ENCODE measurements around the gene ADPRS.

Gene ADPRS

DNA sequence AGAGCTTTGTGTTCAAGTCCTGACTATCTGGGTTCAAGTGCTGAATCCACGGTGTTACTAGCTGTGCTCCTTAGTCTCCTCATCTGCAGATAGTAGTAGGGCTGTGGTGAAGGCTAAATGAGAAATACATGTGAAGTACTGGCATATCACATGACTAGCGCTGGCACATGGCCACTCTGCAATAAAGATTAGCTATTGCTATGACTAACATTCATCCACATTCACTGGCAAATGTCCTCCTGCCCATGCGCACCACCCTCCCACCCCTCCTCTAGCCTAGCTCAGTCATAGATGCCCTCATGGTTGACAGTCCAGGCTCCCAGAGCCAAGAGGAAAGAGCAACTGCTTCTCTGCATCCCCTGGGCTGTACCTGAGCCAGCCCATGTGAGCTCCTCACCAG, 44.8 kb downstream of the ADPRS start:
- DNase-seq (ENCODE audit: low read depth) = peak; percentile 89

DNA sequence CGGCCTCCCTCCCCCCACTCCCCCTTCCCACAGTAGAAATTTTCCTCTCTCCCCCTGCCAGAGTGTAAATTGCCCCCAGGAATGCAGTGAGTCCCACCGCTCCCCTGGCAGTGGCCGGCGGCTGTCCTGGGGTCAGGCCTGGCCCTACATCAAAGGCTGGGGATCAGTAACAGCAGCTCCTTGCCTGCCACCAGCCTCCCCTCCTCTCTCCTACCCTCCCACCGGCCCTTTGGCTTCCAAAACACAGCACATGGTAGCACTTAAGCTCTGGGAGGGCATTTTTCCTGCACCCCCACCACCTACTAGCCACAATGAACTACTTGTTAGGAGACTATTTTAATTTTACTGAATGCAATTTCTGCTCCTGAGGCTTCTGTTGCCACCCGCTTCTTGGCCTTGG, 45.3 kb downstream of the ADPRS start:
- no peak for DNase-seq (ENCODE audit: low read depth)

DNA sequence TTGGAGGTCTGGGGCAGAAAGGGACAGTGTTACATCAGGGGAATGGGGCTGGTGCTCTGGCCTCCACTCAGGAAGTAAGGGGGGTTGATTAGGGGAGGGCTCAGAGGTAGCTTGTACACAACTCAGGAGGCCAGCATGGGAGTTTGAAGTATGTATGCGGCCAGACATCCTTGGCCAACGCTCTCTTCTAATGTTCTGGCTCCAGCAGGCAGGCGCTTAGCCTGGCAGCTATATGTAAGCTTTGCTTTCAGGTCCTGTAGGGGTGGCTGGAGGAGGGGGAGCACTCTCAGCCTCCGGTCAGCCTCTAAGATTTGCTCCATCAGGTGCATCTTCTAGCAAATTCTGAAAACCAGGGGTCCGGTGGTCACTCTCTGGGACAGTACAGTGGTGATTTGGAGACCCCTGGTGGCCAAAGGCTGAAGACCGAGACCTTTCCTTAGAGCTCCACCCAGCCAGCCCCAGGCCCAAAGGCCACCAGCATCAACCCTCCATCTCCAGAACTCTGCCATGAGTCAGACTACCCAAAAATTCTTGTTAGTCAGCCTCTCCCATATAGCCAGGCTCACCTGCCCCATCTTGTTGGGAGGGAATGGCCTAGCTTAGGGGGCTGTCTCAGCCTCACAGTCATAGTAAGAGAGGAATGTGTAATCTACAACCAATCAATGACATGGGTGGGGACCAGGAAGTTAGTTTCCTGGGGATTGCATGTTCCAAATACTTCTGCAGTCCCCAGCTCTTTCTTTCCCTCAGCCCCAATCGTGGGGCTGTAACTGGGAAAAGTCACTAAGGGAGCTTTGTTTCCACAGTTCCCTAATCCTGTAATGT, 46.0 kb downstream of the ADPRS start:
- DNase-seq (ENCODE audit: low read depth) = peak; percentile 70

DNA sequence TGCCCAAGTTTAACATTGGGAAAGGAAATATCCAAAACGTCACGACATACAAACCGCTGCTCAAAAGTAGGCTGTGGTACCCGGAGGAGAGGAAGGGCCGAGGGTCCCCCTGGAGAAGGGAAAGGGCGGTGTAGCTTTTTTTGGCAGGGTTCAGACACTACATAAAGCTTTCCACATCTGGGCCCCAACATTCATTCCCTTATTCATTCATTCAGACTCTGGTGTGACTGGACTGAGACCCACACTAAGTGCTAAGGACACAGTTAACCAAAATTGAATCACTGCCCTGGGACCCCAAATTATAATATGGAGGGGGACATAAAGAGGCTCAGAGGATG, 46.6 kb downstream of the ADPRS start:
- DNase-seq (ENCODE audit: low read depth) = no peak

DNA sequence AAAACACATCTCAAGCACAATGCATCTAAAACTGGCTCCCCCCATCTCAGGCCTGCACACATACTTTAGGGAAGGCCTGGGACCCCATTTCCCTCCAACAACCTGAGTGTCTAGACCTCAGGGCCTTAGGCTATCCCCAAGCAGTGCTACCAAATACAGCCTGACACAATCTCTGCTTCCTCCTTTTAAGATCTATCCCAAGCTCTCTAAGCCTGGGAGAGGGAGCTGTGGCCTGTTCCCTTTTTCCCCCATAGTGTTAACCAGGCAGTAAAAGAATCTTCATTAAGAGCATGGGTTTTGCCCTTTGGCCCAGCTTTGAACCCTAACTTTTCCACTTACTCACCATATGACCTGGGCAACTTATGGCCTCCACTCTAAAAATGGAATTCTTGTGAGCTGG, 47.1 kb downstream of the ADPRS start:
- no peak for DNase-seq (ENCODE audit: low read depth)

DNA sequence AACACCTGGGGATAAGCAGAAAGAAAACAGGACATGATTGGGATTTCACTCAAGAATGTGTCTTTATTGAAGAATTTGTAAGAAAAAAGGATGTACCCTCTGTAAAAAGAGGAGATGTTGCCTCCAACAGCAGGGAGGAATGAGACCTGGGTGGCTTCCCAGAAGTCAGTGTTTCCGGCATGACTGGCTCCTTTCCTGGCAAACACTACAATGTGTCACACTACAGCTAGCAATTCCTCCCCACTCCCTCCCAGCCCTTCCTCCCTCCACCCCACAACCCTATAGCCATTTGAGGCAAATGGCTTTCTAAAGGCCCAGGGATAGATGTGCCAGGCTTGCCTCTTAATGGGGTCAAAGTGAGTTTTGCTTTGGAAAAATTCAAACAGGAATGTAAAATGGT, 47.8 kb downstream of the ADPRS start:
- DNase-seq (ENCODE audit: low read depth) = peak; percentile 66

DNA sequence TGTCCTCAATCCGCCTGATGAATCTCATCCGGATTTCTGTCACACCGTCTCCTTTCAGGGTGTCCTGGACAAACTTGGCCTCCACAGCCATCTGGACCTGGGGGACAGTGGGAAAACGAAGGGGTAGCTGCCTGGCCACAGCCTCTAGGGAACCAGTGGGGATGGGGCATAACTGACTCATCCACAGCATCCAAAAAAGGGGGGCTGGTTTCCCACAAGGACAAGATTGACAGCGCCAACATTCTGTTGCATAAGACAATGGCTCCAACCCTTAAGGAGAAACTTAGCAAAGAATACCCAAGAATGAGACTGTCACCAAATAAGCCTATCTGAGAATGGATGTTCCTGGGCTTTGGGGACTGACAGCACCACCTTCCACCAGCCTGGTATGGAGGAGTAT, 48.5 kb downstream of the ADPRS start:
- DNase-seq (ENCODE audit: low read depth) = no peak

DNA sequence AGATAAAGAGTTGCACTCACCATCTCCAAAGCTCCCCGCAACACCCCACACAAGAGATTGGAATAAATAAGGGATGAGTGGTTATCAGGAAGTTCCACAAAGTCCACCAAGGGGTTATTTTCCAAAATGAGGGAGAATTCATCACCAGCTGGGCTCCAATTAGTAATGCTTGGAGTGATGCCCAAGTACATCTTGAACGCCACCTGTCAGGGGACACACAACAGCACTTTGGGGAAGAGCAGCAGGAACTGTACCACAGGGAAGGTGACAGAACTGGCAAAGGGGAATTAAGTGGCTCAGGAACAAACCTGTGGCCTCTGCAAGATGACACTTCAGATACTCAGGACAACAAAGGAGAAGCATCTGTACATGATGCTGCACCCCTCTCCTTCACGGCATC, 49.1 kb downstream of the ADPRS start:
- no peak for DNase-seq (ENCODE audit: low read depth)

DNA sequence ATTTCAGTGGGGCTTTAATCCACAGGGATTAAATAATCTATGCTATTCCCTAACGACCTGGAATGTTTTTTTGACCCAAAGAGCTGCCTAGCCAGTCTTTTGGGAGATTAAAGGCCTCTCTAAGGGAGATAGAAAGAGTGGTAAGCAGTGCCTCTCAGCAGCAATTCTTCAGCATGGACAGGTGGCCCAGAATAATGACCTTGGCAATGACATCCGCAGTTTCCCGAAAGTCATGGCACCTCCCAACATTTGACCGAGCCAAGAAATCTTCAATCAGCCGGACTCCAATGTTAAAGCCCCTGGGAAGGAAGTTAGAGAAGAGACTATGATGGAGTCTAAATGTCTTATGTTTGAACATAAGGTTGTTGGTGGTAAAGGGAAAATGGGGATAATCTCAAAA, 50.8 kb downstream of the ADPRS start:
- no peak for DNase-seq (ENCODE audit: low read depth)

DNA sequence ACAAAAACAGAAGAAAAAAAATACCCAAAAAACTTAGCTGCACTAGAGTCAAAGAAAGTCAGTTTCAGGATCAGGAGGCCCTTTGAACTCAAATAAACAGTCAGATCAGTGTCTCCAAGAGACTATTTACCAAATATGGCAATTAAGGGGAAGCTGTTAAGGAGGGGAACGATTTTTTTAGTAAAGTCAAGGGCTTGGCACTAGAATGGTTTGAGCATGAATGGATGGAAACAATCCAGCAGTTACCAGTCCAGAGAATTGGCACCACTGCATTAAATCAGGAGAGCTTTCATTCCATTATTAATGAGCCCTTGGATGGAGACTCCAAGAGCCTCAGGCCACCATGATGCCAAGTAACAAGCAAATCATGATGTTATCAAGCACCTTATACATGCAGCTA, 53.4 kb downstream of the ADPRS start:
- no peak for DNase-seq (ENCODE audit: low read depth)

DNA sequence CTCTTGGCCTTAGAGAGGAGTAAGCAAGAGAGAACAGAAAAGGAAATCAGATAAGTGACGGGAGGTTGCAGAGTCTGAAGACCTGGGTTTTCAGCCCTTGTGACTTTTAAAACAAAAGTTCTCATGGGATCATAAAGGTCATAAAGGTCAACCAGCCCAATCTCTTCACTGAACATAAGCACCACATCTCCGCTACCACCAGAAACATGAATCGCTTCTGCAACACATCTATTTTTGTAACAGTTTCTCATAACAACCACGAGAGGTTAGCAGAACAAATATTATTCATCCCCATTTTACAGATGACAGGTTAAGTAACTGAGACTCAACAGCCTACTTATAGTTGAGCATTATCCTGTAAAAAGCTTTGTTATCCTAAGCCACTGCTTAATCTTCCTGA, 54.7 kb downstream of the ADPRS start:
- no peak for DNase-seq (ENCODE audit: low read depth)
